Heart left ventricle (tissue), 16 donors: ENCODE measurements around the gene KRT6B. TPM values are rescaled to one million over a fixed set of nuclear protein-coding genes. Genes with fewer than 3 reads are reported as not detected.

Source experiments
- ATAC-seq, 4 donors: fragments of 200-7000 bp; cut with Tn5 transposase; one replicate each; pipeline ENCODE4 v1.9.1; 2020 to 2022; ENCODE audit warnings: moderate library complexity in 4 of 4, mild to moderate bottlenecking in 3 of 4, moderate number of reproducible peaks in 1 of 4
- DNase-seq, 5 donors: peaks; one replicate each; pipeline ENCODE4 v3.0.0-alpha.2; 2020
- H3K27ac ChIP-seq, 12 donors: fragments of 200-600 bp; sonication (generic) in 4 of 12; one replicate each; pipeline versions ENCODE4 v1.5.0 to v1.8.0; 2016 to 2022; ENCODE audit warnings: mild to moderate bottlenecking in 2 of 12
- H3K27me3 ChIP-seq, 9 donors: fragments of 200-600 bp; sonication (generic) in 2 of 9; one replicate each; pipeline versions ENCODE4 v1.5.1 to v1.8.0; 2016 to 2022; ENCODE audit warnings: mild to moderate bottlenecking in 3 of 9
- H3K36me3 ChIP-seq, 9 donors: fragments of 200-600 bp; sonication (generic) in 2 of 9; one replicate each; pipeline versions ENCODE4 v1.5.0 to v1.8.0; 2018 to 2022; ENCODE audit warnings: mild to moderate bottlenecking in 2 of 9
- H3K4me1 ChIP-seq, 12 donors: fragments of 200-600 bp; sonication (generic) in 4 of 12; one replicate each; pipeline versions ENCODE4 v1.5.0 to v1.8.0; 2016 to 2022; ENCODE audit warnings: mild to moderate bottlenecking in 3 of 12
- H3K4me3 ChIP-seq, 12 donors: fragments of 200-600 bp; sonication (generic) in 4 of 12; one replicate each; pipeline versions ENCODE4 v1.5.0 to v1.8.0; 2017 to 2022; ENCODE audit warnings: mild to moderate bottlenecking in 9 of 12, moderate library complexity in 4 of 12
- H3K9me3 ChIP-seq, 12 donors: fragments of 200-600 bp; sonication (generic) in 4 of 12; one replicate each; pipeline versions ENCODE4 v1.5.0 to v1.8.0; 2016 to 2022; ENCODE audit warnings: mild to moderate bottlenecking in 1 of 12
- CTCF ChIP-seq, 12 donors: fragments of 200-600 bp; sonication (generic) in 4 of 12; IDR thresholded peaks; one replicate each; pipeline versions ENCODE4 v1.5.0 to v1.8.0; 2018 to 2022; ENCODE audit warnings: antibody characterized with exemption in 12 of 12, mild to moderate bottlenecking in 5 of 12
- POLR2A ChIP-seq, 2 donors: fragments of 450-650 bp; IDR thresholded peaks; one replicate each; pipeline ENCODE4 v1.6.1; 2017; ENCODE audit warnings: antibody characterized with exemption in 2 of 2, mild to moderate bottlenecking in 2 of 2, moderate library complexity in 2 of 2
- WGBS, 4 donors: extraction: QIAGEN DNeasy Blood & Tissue Kit in 2 of 4; methylation state at CpG; one replicate each; pipeline versions ENCODE4 v1.1.5 to v1.1.7; 2013 to 2018; 5-methylcytosine and 5-hydroxymethylcytosine counted together
- intact Hi-C, 10 donors: fragments of 100-400 bp; cut with DNase I; formaldehyde crosslinking; loops; one replicate each; pipeline versions ENCODE4 v1.11.1 to v1.14.2; 2022
- polyA plus RNA-seq, 2 donors: library from polyadenylated mRNA; stranded (reverse); fragments of 200-250 nt; gene quantifications; one replicate each; pipeline ENCODE4 v1.2.3, GENCODE V29; 2013
- total RNA-seq, 9 donors: library from RNA; depleted of rRNA in 2 of 9; stranded (reverse); fragments of >200 nt in 2 of 9; fragmentation: NEBNext Ultra II Directional in 3 of 9; extraction: Animal tissue kit (Norgen Biotek cat#: 25700) in 3 of 9; gene quantifications; one replicate each; pipeline versions ENCODE4 v1.1.0 to v1.2.4, GENCODE V29; 2016 to 2023
- donor health status: ischemic (EF 13 %, LVEDD 7.1; RV severe dilation, severe dysfunction).
- donor health status: healthy with polysubstance abuse.
- donor health status: DM: no; HTN: yes; CAD: no.
- donor health status: DM: no; HTN: no; CAD: no.
- donor health status: ischemic (EF 25% LVEDD 6.9; RV normal size, moderate dysfunction).
- donor health status: ischemic (EF 25% LVEDD 5.7; RV mildly dilated, moderate dysfunction).
- donor health status: healthy.
- donor health status: DM: yes; HTN: yes; CAD: no.
- donor health status: ischemic (EF 35%, LVEDD 5.7; RV mildly dilated, moderate dysfunction).
- donor health status: nonischemic (EF 11% LVEDD 7.7; RV severe dilation, severe dysfunction).
- donor health status: DM: yes; HTN: yes; CAD: no.
- donor health status: PGD.
- donor health status: ischemic (EF 29% LVEDD 5.4; RV normal size, mild dysfunction).
- donor health status: nonischemic (EF 23%, LVEDD 6.1; RV moderate dilation, normal function).

KRT6B gene
- total and polyA plus RNA-seq, 11 donors, result not detected

- H3K36me3 ChIP-seq, result no peaks in the 10 kb centered on the region
- no peak overlapping the region for H3K27ac ChIP-seq
- no peak for ATAC-seq
- H3K4me1 ChIP-seq, result no peaks in the 10 kb centered on the region
- TF ChIP-seq POLR2A (IDR thresholded peaks at IDR 0.05), result no peak
- TF ChIP-seq CTCF (IDR thresholded peaks at IDR 0.05), result no peak
- 75 to 86% (median 82%) methylated on average over 4 of the region's 4 CpGs for WGBS, 4 donors
- DNase-seq, result no peak
- H3K27me3 ChIP-seq, result peaks cover 0 to 14% (median 0%) of the 10 kb centered on the region in 9 donors
- intact Hi-C loops, result no loop called here
- H3K4me3 ChIP-seq, result no peak overlapping the region
- H3K9me3 ChIP-seq, result no peaks in the 10 kb centered on the region
These were observed 50.0 kb downstream of the KRT6B start for GRCh38 chr12:52401926-52402325.

GRCh38 chr12:52401526-52401925 lies 50.4 kb downstream of the KRT6B start:
- no peak overlapping the region for H3K4me3 ChIP-seq
- DNase-seq (no peak), ATAC-seq (no peak)
- TF ChIP-seq POLR2A (IDR thresholded peaks at IDR 0.05) (no peak), CTCF (IDR thresholded peaks at IDR 0.05) (no peak)
- no peaks in the 10 kb centered on the region for H3K36me3 ChIP-seq
- intact Hi-C loops, result no loop called here
- no peaks in the 10 kb centered on the region for H3K9me3 ChIP-seq
- H3K4me1 ChIP-seq, result no peaks in the 10 kb centered on the region
- no peak overlapping the region for H3K27ac ChIP-seq
- H3K27me3 ChIP-seq, result peaks cover 0 to 11% (median 0%) of the 10 kb centered on the region in 9 donors
- WGBS, 4 donors, result 84 to 88% (median 87%) methylated on average over 5 of the region's 5 CpGs

- H3K36me3 ChIP-seq, result no peaks in the 10 kb centered on the region
- no peaks in the 10 kb centered on the region for H3K9me3 ChIP-seq
- H3K4me1 ChIP-seq, result no peaks in the 10 kb centered on the region
- no peak overlapping the region for H3K27ac ChIP-seq
- ATAC-seq (no peak), DNase-seq (no peak)
- TF ChIP-seq CTCF (IDR thresholded peaks at IDR 0.05), result no peak
- no peak for TF ChIP-seq POLR2A (IDR thresholded peaks at IDR 0.05)
- intact Hi-C loops, result no loop called here
- WGBS, 4 donors, result 86 to 95% (median 88%) methylated on average over 9 of the region's 9 CpGs
- H3K27me3 ChIP-seq, result peaks cover 0 to 14% (median 0%) of the 10 kb centered on the region in 9 donors
- H3K4me3 ChIP-seq, result no peak overlapping the region
These were observed 51.0 kb downstream of the KRT6B start for GRCh38 chr12:52400906-52401305.

GRCh38 chr12:52399756-52400155 lies 52.2 kb downstream of the KRT6B start:
- H3K4me3 ChIP-seq, result no peak overlapping the region
- no peak overlapping the region for H3K27ac ChIP-seq
- WGBS, 4 donors, result 93 to 95% (median 93%) methylated on average over 16 of the region's 16 CpGs
- H3K27me3 ChIP-seq, result peaks cover 0 to 16% (median 0%) of the 10 kb centered on the region in 9 donors
- H3K4me1 ChIP-seq, result no peaks in the 10 kb centered on the region
- no peak for DNase-seq
- intact Hi-C loops, result no loop called here
- ATAC-seq, result no peak
- TF ChIP-seq CTCF (IDR thresholded peaks at IDR 0.05) (no peak), POLR2A (IDR thresholded peaks at IDR 0.05) (no peak)
- H3K36me3 ChIP-seq, result no peaks in the 10 kb centered on the region
- H3K9me3 ChIP-seq, result no peaks in the 10 kb centered on the region
